ENCODE data around the gene TMED3. TPM values are rescaled to one million over a fixed set of nuclear protein-coding genes. Genes with fewer than 3 reads are reported as not detected.

TMED3 gene
- total RNA-seq, 1 donor from 2014 or later: 75.4 TPM

GRCh38 chr15:79294075-79294474 is 16.8 kb upstream of the TMED3 start:
- H3K4me3 ChIP-seq: no peak overlapping the region
- no peaks in the 10 kb centered on the region for H3K9me3 ChIP-seq
- H3K27ac ChIP-seq: no peak overlapping the region
- DNase-seq (ENCODE audit: extremely low spot score in 2 of 2): no peak
- H3K36me3 ChIP-seq: no peaks in the 10 kb centered on the region
- intact Hi-C loops (cut with DNase I): no loop called here
- H3K27me3 ChIP-seq: no peaks in the 10 kb centered on the region
- no peaks in the 10 kb centered on the region for H3K4me1 ChIP-seq
- TF ChIP-seq CTCF (IDR thresholded peaks at IDR 0.05) (no peak), POLR2AphosphoS5 (IDR thresholded peaks at IDR 0.05; ENCODE audit: insufficient read depth in 1 of 2, low read depth in 1 of 2) (no peak), POLR2A (IDR thresholded peaks at IDR 0.05) (no peak)

- intact Hi-C loops (cut with DNase I): no loop called here
- H3K36me3 ChIP-seq: no peaks in the 10 kb centered on the region
- TF ChIP-seq POLR2A (IDR thresholded peaks at IDR 0.05) (no peak), POLR2AphosphoS5 (IDR thresholded peaks at IDR 0.05; ENCODE audit: insufficient read depth in 1 of 2, low read depth in 1 of 2) (no peak), CTCF (IDR thresholded peaks at IDR 0.05) (no peak)
- no peak overlapping the region for H3K27ac ChIP-seq
- no peak for DNase-seq (ENCODE audit: extremely low spot score in 2 of 2)
- no peak overlapping the region for H3K4me3 ChIP-seq
- H3K27me3 ChIP-seq: no peaks in the 10 kb centered on the region
- H3K9me3 ChIP-seq: no peaks in the 10 kb centered on the region
- H3K4me1 ChIP-seq: no peaks in the 10 kb centered on the region
Observed at GRCh38 chr15:79296583-79296982, 14.3 kb upstream of the TMED3 start.

- TF ChIP-seq POLR2A (IDR thresholded peaks at IDR 0.05) (no peak), CTCF (IDR thresholded peaks at IDR 0.05) (no peak), POLR2AphosphoS5 (IDR thresholded peaks at IDR 0.05; ENCODE audit: insufficient read depth in 1 of 2, low read depth in 1 of 2) (no peak)
- no peaks in the 10 kb centered on the region for H3K9me3 ChIP-seq
- no peaks in the 10 kb centered on the region for H3K36me3 ChIP-seq
- DNase-seq (ENCODE audit: extremely low spot score in 2 of 2): no peak
- H3K27me3 ChIP-seq: no peaks in the 10 kb centered on the region
- intact Hi-C loops (cut with DNase I): no loop called here
- H3K27ac ChIP-seq: no peak overlapping the region
- no peak overlapping the region for H3K4me3 ChIP-seq
- no peaks in the 10 kb centered on the region for H3K4me1 ChIP-seq
Observed at GRCh38 chr15:79299126-79299840, 11.6 kb upstream of the TMED3 start.

GRCh38 chr15:79299841-79300235 is 11.1 kb upstream of the TMED3 start:
- TF ChIP-seq CTCF (IDR thresholded peaks at IDR 0.05) (no peak), POLR2A (IDR thresholded peaks at IDR 0.05) (no peak), POLR2AphosphoS5 (IDR thresholded peaks at IDR 0.05; ENCODE audit: insufficient read depth in 1 of 2, low read depth in 1 of 2) (no peak)
- no peaks in the 10 kb centered on the region for H3K4me1 ChIP-seq
- no peak for DNase-seq (ENCODE audit: extremely low spot score in 2 of 2)
- no peaks in the 10 kb centered on the region for H3K36me3 ChIP-seq
- no peaks in the 10 kb centered on the region for H3K9me3 ChIP-seq
- no peak overlapping the region for H3K4me3 ChIP-seq
- intact Hi-C loops (cut with DNase I): no loop called here
- no peaks in the 10 kb centered on the region for H3K27me3 ChIP-seq
- no peak overlapping the region for H3K27ac ChIP-seq

GRCh38 chr15:79307251-79307650 is 3.7 kb upstream of the TMED3 start:
- intact Hi-C loops (cut with DNase I): no loop called here

More at GRCh38 chr15:79307251-79307650, 3.7 kb upstream of the TMED3 start:
- H3K4me1 ChIP-seq: peaks cover 13% of the 10 kb centered on the region
- no peaks in the 10 kb centered on the region for H3K36me3 ChIP-seq
- no peak for DNase-seq (ENCODE audit: extremely low spot score in 2 of 2)
- H3K27me3 ChIP-seq: no peaks in the 10 kb centered on the region
- no peaks in the 10 kb centered on the region for H3K9me3 ChIP-seq
- no peak overlapping the region for H3K27ac ChIP-seq
- TF ChIP-seq POLR2A (IDR thresholded peaks at IDR 0.05) (no peak), POLR2AphosphoS5 (IDR thresholded peaks at IDR 0.05; ENCODE audit: insufficient read depth in 1 of 2, low read depth in 1 of 2) (no peak), CTCF (IDR thresholded peaks at IDR 0.05) (no peak)
- H3K4me3 ChIP-seq: no peak overlapping the region
